GM23248 (cell line): ENCODE results near the gene CCDC201. TPM values are rescaled to one million over a fixed set of nuclear protein-coding genes. Genes with fewer than 3 reads are reported as not detected.
"Not testable (repeated sequence)": the region's sequence is repeated elsewhere in the genome, so short reads cannot be mapped to it uniquely, and the experiment has no call there.

Experiments
- DNase-seq: peaks from one replicate; pipeline ENCODE4 v3.0.0-alpha.2; 2015
- H2AFZ ChIP-seq: fragments of 200-600 bp; sonication (generic); 2 replicates; pipeline ENCODE4 v1.6.1; 2016; ENCODE audit warnings: antibody characterized with exemption
- H3F3A ChIP-seq: fragments of 200-600 bp; sonication (generic); 2 replicates; pipeline ENCODE4 v1.6.1; 2016; ENCODE audit warnings: mild to moderate bottlenecking, antibody characterized with exemption, mixed run types; ENCODE audit not compliant: insufficient read depth
- H3K27ac ChIP-seq: fragments of 200-600 bp; sonication (generic); 2 replicates; pipeline ENCODE4 v1.5.1; 2016; ENCODE audit warnings: mild to moderate bottlenecking
- H3K27me3 ChIP-seq: fragments of 200-600 bp; sonication (generic); replicated peaks from 2 replicates; pipeline ENCODE4 v1.6.1; 2016; ENCODE audit warnings: mild to moderate bottlenecking; ENCODE audit not compliant: insufficient read depth
- H3K36me3 ChIP-seq: fragments of 200-600 bp; sonication (generic); 2 replicates; pipeline ENCODE4 v1.6.1; 2016; ENCODE audit warnings: low read depth, mild to moderate bottlenecking
- H3K4me1 ChIP-seq: fragments of 200-600 bp; sonication (generic); 2 replicates; pipeline ENCODE4 v1.6.1; 2016; ENCODE audit warnings: mild to moderate bottlenecking; ENCODE audit not compliant: insufficient read depth
- H3K4me2 ChIP-seq: fragments of 200-600 bp; sonication (generic); one replicate; pipeline ENCODE4 v1.6.1; 2016; ENCODE audit warnings: mild to moderate bottlenecking; ENCODE audit not compliant: unreplicated experiment
- H3K4me3 ChIP-seq: fragments of 200-600 bp; sonication (generic); 2 replicates; pipeline ENCODE4 v1.5.1; 2016; ENCODE audit warnings: mild to moderate bottlenecking
- H3K79me2 ChIP-seq: fragments of 200-600 bp; sonication (generic); 2 replicates; pipeline ENCODE4 v1.6.1; 2016; ENCODE audit warnings: mild to moderate bottlenecking; ENCODE audit not compliant: insufficient read depth
- H3K9ac ChIP-seq: fragments of 200-600 bp; sonication (generic); 2 replicates; pipeline ENCODE4 v1.6.1; 2016; ENCODE audit warnings: mild to moderate bottlenecking
- H3K9me2 ChIP-seq: fragments of 200-600 bp; sonication (generic); 2 replicates; pipeline ENCODE4 v1.6.1; 2016; ENCODE audit warnings: mixed run types, mild to moderate bottlenecking, moderate library complexity; ENCODE audit not compliant: insufficient read depth
- H3K9me3 ChIP-seq: fragments of 200-600 bp; sonication (generic); one replicate; pipeline ENCODE4 v1.6.1; 2017; ENCODE audit warnings: low read depth
- H4K20me1 ChIP-seq: fragments of 200-600 bp; sonication (generic); 2 replicates; pipeline ENCODE4 v1.6.0; 2016; ENCODE audit not compliant: insufficient read depth
- EZH2 ChIP-seq: fragments of 200-600 bp; sonication (generic); IDR thresholded peaks from 2 replicates; pipeline ENCODE4 v1.6.1; 2018; ENCODE audit warnings: antibody characterized with exemption, mild to moderate bottlenecking; ENCODE audit not compliant: insufficient read depth, poor library complexity, severe bottlenecking
- EZH2phosphoT487 ChIP-seq: fragments of 200-600 bp; sonication (generic); IDR thresholded peaks from 2 replicates; pipeline ENCODE4 v1.6.1; 2018; ENCODE audit warnings: antibody characterized with exemption, moderate library complexity, mild to moderate bottlenecking, low read depth; ENCODE audit not compliant: insufficient read depth
- WGBS, 2 experiments: methylation state at CpG; one replicate each; pipeline ENCODE4 v1.1.6; 2015 to 2017; ENCODE audit warnings: low lambda C conversion rate in 2 of 2, low coverage in 1 of 2; ENCODE audit errors: missing lambda C conversion rate in 2 of 2; 5-methylcytosine and 5-hydroxymethylcytosine counted together
- in situ Hi-C: fragments of 300-500 bp; cut with MboI; formaldehyde crosslinking; loops from 2 replicates; pipeline ENCODE4 v1.15.0; 2020
- polyA plus RNA-seq: library from polyadenylated mRNA; unstranded; fragments of >200 nt; fragmentation: Nextera tagmentation; extraction: Ambion mirVana; gene quantifications from 2 replicates; pipeline ENCODE4 v1.2.1, GENCODE V29; 2016
- total RNA-seq: library from RNA; depleted of rRNA; stranded (reverse); fragments of >200 nt; shearing (Covaris generic); gene quantifications from 2 replicates; pipeline ENCODE4 v1.2.3, GENCODE V29; 2014

CCDC201 gene
- total and polyA plus RNA-seq, 2 experiments from 2014 or later = not detected

DNA sequence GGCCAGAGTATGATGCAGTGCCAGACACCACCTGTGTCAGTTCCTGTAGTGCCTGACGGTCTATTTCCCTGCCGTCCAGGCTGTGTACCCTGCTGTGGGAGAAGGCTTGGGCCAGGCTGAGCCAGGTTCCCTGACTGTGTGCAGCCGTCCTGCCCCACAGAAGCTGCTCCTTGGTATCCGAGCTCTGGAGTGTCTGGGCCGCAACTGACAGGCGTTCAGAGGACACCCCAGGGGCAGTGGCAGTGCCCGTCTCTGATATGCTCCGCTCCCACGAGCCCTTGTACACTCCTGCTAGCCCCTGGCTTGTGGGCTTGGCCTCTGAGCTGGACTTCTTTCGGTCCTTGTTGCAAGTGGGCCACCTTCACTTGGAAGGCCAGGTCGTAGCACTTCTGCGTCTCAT, 55.0 kb downstream of the CCDC201 start:
- in situ Hi-C loops, H3K9me3 ChIP-seq, H3K4me3 ChIP-seq, H3K9me2 ChIP-seq, H3K79me2 ChIP-seq, H2AFZ ChIP-seq, H3K4me2 ChIP-seq, H3K4me1 ChIP-seq, H4K20me1 ChIP-seq, H3F3A ChIP-seq, H3K27me3 ChIP-seq, H3K9ac ChIP-seq, DNase-seq, H3K27ac ChIP-seq, H3K36me3 ChIP-seq: not testable (repeated sequence)
- WGBS, 2 experiments = 87 to 93% methylated on average over 9 to 12 of the region's 12 CpGs

DNA sequence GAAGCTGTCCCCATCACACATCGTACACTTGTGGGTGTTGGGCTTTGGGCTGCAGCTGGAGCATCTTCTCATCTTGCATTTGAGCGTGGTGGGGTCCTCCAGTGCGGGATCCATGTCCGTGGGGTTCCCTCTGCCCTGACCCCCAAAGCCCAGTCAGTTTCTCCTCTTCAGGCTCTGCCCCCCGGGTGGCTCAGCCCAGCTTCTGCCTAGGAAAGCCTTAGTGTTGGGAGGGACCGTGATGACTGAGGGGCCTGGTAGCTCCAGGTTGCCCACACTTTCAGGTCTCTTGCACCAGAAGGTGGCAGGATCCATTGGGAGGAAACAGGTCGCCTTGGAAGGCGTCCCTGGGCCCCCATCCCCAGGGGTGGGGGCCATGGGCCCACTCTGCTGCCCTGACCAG, 55.9 kb downstream of the CCDC201 start:
- H3K27me3 ChIP-seq, H3K9ac ChIP-seq, H3K36me3 ChIP-seq, in situ Hi-C loops, H3K27ac ChIP-seq, H3K4me2 ChIP-seq, DNase-seq, H3K79me2 ChIP-seq, H3K9me3 ChIP-seq, H3K4me1 ChIP-seq, H3K9me2 ChIP-seq, H3F3A ChIP-seq, H3K4me3 ChIP-seq, H2AFZ ChIP-seq, H4K20me1 ChIP-seq: not testable (repeated sequence)
- WGBS, 2 experiments = 86 to 95% methylated on average over 5 to 7 of the region's 8 CpGs

GRCh38 chr7:45814216-45815118, 58.4 kb downstream of the CCDC201 start:
- H3K9me2 ChIP-seq, H3K4me3 ChIP-seq, H3K9me3 ChIP-seq, DNase-seq, H3K79me2 ChIP-seq, H3K27ac ChIP-seq, H4K20me1 ChIP-seq, H3K27me3 ChIP-seq, in situ Hi-C loops, H3K4me2 ChIP-seq, H3F3A ChIP-seq, H3K36me3 ChIP-seq, H2AFZ ChIP-seq, H3K4me1 ChIP-seq, H3K9ac ChIP-seq: not testable (repeated sequence)
- 96 to 97% methylated on average over 36 to 37 of the region's 37 CpGs for WGBS, 2 experiments

DNA sequence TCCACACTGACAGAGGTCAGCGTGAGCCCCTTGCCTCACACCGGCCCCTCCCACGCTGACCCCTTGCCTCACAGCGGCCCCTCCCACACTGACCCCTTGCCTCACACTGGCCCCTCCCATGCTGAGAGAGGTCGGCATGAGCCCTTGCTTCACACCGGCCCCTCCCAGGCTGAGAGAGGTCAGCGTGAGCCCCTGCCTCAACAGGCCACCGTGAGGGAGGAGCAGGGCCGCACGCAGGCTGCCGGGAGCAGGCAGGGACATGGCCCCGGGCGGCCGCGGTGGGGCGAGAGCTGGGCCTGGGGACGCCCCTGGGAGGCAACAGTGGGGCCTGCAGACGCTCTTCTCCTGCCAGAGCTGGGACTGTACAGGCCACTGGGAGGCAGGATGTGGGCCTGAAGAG, 59.1 kb downstream of the CCDC201 start:
- DNase-seq, H3K27ac ChIP-seq, H3F3A ChIP-seq, in situ Hi-C loops, H3K4me1 ChIP-seq, H3K9me2 ChIP-seq, H3K9ac ChIP-seq, H3K9me3 ChIP-seq, H3K27me3 ChIP-seq, H3K36me3 ChIP-seq, H2AFZ ChIP-seq, H3K79me2 ChIP-seq, H3K4me3 ChIP-seq, H3K4me2 ChIP-seq, H4K20me1 ChIP-seq: not testable (repeated sequence)
- 93% methylated on average over 13 to 18 of the region's 18 CpGs for WGBS, 2 experiments

DNA sequence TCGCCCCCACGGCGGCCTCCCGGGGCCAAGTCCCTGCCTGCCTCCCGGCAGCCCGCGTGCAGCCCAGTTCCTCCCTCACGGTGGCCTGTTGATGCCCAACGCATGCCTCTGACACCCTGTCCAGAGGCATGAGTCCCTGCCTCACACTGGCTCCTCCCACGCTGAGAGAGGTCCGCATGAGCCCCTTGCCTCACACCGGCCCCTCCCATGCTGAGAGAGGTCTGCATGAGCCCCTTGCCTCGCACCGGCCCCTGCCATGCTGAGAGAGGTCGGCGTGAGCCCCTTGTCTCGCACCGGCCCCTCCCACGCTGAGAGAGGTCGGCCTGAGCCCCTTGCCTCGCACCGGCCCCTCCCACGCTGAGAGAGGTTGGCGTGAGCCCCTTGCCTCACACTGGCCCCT, 59.9 kb downstream of the CCDC201 start:
- H3K9me3 ChIP-seq = no peaks in the 10 kb centered on the region
- H3K4me2 ChIP-seq = no peak overlapping the region
- TF ChIP-seq EZH2phosphoT487 (no peak), EZH2 (no peak)
- no peaks in the 10 kb centered on the region for H3K27me3 ChIP-seq
- H3K36me3 ChIP-seq = no peaks in the 10 kb centered on the region
- no peak overlapping the region for H3K4me3 ChIP-seq
- no peak overlapping the region for H3K9ac ChIP-seq
- H3K9me2 ChIP-seq = no peaks in the 10 kb centered on the region
- H2AFZ ChIP-seq = no peak overlapping the region
- H3K4me1 ChIP-seq = no peaks in the 10 kb centered on the region
- in situ Hi-C loops = no loop called here
- no peaks in the 10 kb centered on the region for H3F3A ChIP-seq
- no peaks in the 10 kb centered on the region for H4K20me1 ChIP-seq
- 96 to 98% methylated on average over 11 to 24 of the region's 24 CpGs for WGBS, 2 experiments
- no peaks in the 10 kb centered on the region for H3K79me2 ChIP-seq
- H3K27ac ChIP-seq = no peak overlapping the region
- no peak for DNase-seq

DNA sequence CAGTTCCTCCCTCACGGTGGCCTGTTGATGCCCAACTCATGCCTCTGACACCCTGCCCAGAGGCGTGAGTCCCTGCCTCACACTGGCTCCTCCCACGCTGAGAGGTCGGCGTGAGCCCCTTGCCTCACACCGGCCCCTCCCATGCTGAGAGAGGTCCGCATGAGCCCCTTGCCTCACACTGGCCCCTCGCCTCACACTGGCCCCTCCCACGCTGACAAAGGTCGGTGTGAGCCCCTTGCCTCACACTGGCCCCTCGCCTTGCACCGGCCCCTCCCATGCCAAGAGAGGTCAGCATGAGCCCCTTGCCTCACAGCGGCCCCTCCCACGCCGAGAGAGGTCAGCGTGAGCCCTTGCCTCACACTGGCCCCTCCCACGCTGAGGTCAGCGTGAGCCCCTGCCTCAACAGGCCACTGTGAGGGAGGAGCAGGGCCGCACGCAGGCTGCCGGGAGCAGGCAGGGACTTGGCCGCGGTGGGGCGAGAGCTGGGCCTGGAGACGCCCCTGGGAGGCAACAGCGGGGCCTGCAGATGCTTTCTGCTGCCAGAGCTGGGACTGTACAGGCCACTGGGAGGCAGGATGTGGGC, 61.1 kb downstream of the CCDC201 start:
- H3K4me2 ChIP-seq, H2AFZ ChIP-seq, H3K79me2 ChIP-seq, H3K9me3 ChIP-seq, H3K4me1 ChIP-seq, in situ Hi-C loops, H3K27ac ChIP-seq, H3K9me2 ChIP-seq, H3K27me3 ChIP-seq, DNase-seq, H3K4me3 ChIP-seq, H4K20me1 ChIP-seq, H3F3A ChIP-seq, H3K36me3 ChIP-seq, H3K9ac ChIP-seq: not testable (repeated sequence)
- 91 to 94% methylated on average over 24 to 26 of the region's 26 CpGs for WGBS, 2 experiments

DNA sequence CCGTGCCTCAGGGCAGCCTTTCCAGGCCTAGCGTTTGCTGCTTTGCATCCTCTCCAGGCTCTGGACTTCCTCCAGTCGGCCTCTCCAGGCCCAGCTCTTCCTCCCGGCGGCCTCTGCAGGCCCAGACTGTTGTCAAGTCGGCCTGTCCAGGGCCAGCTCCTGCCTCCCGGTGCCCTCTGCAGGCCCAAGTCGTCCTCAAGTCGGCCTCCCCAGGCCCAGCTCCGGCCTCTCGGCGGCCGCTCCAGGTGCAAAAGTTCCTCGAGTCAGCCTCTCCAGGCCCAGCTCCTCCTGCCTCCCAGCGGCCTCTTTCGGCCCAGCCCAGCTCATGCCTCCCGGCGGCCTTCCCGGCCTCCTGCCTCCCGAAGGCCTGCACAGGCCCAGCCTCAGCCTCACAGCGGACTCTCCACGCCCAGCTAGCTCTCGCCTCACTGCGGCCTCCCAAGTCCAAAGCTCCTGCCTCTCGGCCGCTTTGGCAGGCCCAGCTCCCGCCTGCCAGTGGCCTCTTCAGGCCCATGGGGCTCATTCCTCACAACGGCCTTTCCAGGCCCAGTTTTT, 62.4 kb downstream of the CCDC201 start:
- H3K4me3 ChIP-seq, H3K36me3 ChIP-seq, H3K9ac ChIP-seq, in situ Hi-C loops, H3K27ac ChIP-seq, H3K9me2 ChIP-seq, H3K27me3 ChIP-seq, H3F3A ChIP-seq, H3K79me2 ChIP-seq, H3K4me2 ChIP-seq, H2AFZ ChIP-seq, H4K20me1 ChIP-seq, H3K9me3 ChIP-seq, H3K4me1 ChIP-seq, DNase-seq: not testable (repeated sequence)
- 93 to 95% methylated on average over 10 to 28 of the region's 28 CpGs for WGBS, 2 experiments
